Muscle layer of colon (tissue), 2 donors: Measurements from ENCODE around the gene LCN9.

Experiments used
- H3K27ac ChIP-seq: one replicate; pipeline ENCODE4 v1.7.0; 2013; ENCODE audit warnings: low read depth, mild to moderate bottlenecking, low read length, moderate library complexity
- H3K27me3 ChIP-seq, 2 donors: one replicate each; pipeline ENCODE4 v1.7.0; 2013; ENCODE audit warnings: low read length in 2 of 2, mild to moderate bottlenecking in 2 of 2; ENCODE audit not compliant: insufficient read depth in 2 of 2, control insufficient read depth in 1 of 2
- H3K36me3 ChIP-seq: one replicate; pipeline ENCODE4 v1.7.0; 2013; ENCODE audit warnings: mild to moderate bottlenecking, low read length; ENCODE audit not compliant: insufficient read depth
- H3K4me1 ChIP-seq: one replicate; pipeline ENCODE4 v1.7.0; 2013; ENCODE audit warnings: mild to moderate bottlenecking, low read length; ENCODE audit not compliant: insufficient read depth
- H3K4me3 ChIP-seq, 2 donors: one replicate each; pipeline ENCODE4 v1.7.0; 2013; ENCODE audit warnings: low read length in 2 of 2, low read depth in 1 of 2, mild to moderate bottlenecking in 1 of 2, moderate library complexity in 1 of 2
- H3K9ac ChIP-seq: one replicate; pipeline ENCODE4 v1.7.0; 2013; ENCODE audit warnings: low read length
- H3K9me3 ChIP-seq: one replicate; pipeline ENCODE4 v1.7.0; 2013; ENCODE audit warnings: mild to moderate bottlenecking, low read length
- donor health status: abdominal sarcoma.
- donor health status: Adenocarcinoma of cecum.

LCN9 gene

DNA sequence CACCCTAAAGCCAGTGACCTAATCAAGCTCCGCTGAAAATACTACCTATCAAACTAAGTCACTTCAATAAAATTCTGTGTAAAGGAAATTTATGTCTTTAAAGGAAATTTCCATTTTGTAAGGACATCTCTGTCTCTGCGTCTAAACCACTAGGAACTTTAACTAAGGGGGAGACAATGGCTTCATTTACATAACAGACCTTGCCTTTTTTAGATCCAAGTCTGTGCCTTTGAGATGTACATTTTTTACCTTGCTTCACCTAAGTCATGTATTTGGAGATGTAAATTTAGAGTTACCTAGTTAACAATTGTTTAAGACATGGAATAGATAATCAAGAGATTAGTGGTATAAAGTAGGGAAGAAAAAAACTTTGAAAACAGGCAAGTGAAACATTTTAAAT, 13.6 kb upstream of the LCN9 start:
- H3K4me1 ChIP-seq = no peaks in the 10 kb centered on the region
- H3K27me3 ChIP-seq = no peaks in the 10 kb centered on the region
- H3K9ac ChIP-seq = no peak overlapping the region
- H3K4me3 ChIP-seq = no peak overlapping the region
- H3K27ac ChIP-seq = no peak overlapping the region
- no peaks in the 10 kb centered on the region for H3K36me3 ChIP-seq
- H3K9me3 ChIP-seq = peaks cover 16% of the 10 kb centered on the region

DNA sequence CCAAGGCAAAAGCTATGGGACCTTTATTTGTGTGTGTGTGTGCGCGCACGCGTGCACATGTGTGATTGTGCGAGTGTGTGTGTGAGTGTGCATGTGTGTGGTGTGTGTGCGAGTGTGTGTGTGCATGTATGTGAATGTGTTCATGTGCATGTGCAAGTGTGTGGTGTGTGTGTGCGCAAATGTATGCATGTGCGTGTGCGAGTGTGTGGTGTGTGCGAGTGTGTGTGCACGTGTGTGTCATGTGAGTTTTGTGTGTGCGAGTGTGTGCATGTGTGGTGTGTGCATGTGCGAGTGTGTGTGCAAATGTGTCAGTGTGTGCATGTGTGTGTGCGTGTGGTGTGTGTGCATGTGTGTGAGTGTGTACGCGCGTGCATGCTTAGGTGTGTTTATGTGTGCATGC, 12.7 kb upstream of the LCN9 start:
- H3K4me1 ChIP-seq = no peaks in the 10 kb centered on the region
- H3K27me3 ChIP-seq = no peaks in the 10 kb centered on the region
- no peak overlapping the region for H3K27ac ChIP-seq
- peaks cover 9% of the 10 kb centered on the region for H3K9me3 ChIP-seq
- H3K36me3 ChIP-seq = no peaks in the 10 kb centered on the region
- no peak overlapping the region for H3K9ac ChIP-seq
- H3K4me3 ChIP-seq = no peak overlapping the region

DNA sequence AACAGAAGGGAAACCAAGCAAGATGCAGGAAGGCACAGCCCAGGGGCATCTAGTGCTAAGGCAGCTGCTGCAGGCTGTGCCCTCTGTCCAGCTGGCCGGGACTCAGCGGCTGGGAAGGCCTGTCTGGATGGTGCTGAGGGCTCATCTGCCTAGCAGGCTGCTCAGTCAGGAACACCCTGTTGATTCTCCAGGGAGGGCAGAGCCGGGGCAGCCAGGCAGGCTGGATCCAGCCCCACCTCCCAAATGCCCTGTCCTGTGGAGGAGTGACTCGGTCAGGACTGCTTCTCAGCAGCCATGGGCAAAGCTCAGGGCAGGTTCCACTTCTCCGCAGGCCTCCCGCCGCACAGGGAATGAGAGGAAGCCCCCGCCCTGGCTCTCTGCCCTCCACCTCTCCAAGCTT, 7.8 kb upstream of the LCN9 start:
- H3K4me1 ChIP-seq = no peaks in the 10 kb centered on the region
- no peaks in the 10 kb centered on the region for H3K36me3 ChIP-seq
- peaks cover 0 to 5% of the 10 kb centered on the region in 2 donors for H3K27me3 ChIP-seq
- no peak overlapping the region for H3K27ac ChIP-seq
- H3K9me3 ChIP-seq = no peaks in the 10 kb centered on the region
- no peak overlapping the region for H3K4me3 ChIP-seq
- no peak overlapping the region for H3K9ac ChIP-seq

DNA sequence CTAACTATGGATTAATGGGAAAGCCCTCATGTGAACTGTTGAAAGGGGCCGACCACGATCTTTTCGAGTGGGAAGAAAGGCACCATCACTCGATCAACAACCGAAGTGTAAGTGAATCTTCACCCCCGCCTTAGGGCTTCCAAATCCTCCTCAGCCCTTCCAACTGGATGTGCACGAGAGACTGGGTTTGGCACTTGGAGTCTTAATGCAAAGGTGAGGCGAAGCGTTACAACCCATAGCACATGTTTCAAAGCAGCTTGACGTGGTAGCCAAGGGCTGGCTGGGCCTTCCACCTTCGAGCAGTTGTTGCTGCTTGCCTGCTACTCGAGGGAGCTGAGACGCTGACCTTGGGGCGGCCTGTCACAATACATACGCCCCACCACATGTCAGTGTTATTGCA, 5.7 kb upstream of the LCN9 start:
- H3K9me3 ChIP-seq = no peaks in the 10 kb centered on the region
- H3K4me1 ChIP-seq = no peaks in the 10 kb centered on the region
- no peaks in the 10 kb centered on the region for H3K36me3 ChIP-seq
- H3K27me3 ChIP-seq = peaks cover 0 to 5% of the 10 kb centered on the region in 2 donors
- no peak overlapping the region for H3K27ac ChIP-seq
- no peak overlapping the region for H3K9ac ChIP-seq
- no peak overlapping the region for H3K4me3 ChIP-seq

DNA sequence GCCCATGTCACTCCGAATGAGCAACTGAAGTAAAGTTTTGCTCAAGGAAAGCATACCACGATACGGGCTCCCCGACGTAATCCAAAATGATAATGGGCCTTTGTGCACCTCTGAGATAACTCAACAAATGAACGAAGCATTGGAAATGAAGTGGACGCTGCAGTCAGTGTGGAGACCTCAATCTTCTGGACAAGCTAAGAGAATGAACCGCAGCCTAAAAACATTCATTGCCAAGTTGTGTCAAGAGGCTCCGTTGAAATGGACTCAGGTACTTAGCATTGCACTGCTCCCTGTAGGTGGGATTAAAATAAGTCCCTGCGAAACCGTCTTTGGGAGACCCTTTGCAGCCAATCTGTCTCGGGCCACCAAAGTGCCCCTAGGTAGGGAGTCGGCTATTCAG, 3.9 kb upstream of the LCN9 start:
- Histone ChIP-seq H3K36me3 (no peaks in the 10 kb centered on the region), H3K9ac (no peak overlapping the region), H3K9me3 (no peaks in the 10 kb centered on the region), H3K27me3 (peaks cover 0 to 5% of the 10 kb centered on the region in 2 donors), H3K4me3 (no peak overlapping the region), H3K27ac (no peak overlapping the region), H3K4me1 (no peaks in the 10 kb centered on the region)

DNA sequence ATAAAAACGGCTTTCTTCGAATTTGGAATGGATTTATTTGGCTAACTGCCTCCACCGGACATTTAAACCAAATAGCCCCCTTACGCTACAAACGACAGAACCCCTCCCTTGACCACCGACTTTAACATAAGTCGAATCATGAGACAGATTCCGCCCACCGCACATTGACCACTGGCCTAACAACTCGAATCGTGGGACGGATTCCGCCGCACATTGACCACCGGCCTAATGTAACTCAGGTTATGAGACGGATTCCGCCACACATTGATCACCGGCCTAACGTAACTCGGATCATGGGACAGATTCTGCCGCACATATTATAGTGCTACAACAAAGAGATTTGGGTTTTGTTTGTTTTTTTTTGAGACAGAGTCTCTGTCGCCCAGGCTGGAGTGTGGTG, 2.7 kb upstream of the LCN9 start:
- Histone ChIP-seq H3K4me1 (no peaks in the 10 kb centered on the region), H3K9me3 (no peaks in the 10 kb centered on the region), H3K36me3 (no peaks in the 10 kb centered on the region), H3K27me3 (peaks cover 0 to 5% of the 10 kb centered on the region in 2 donors), H3K9ac (no peak overlapping the region), H3K4me3 (no peak overlapping the region), H3K27ac (no peak overlapping the region)

DNA sequence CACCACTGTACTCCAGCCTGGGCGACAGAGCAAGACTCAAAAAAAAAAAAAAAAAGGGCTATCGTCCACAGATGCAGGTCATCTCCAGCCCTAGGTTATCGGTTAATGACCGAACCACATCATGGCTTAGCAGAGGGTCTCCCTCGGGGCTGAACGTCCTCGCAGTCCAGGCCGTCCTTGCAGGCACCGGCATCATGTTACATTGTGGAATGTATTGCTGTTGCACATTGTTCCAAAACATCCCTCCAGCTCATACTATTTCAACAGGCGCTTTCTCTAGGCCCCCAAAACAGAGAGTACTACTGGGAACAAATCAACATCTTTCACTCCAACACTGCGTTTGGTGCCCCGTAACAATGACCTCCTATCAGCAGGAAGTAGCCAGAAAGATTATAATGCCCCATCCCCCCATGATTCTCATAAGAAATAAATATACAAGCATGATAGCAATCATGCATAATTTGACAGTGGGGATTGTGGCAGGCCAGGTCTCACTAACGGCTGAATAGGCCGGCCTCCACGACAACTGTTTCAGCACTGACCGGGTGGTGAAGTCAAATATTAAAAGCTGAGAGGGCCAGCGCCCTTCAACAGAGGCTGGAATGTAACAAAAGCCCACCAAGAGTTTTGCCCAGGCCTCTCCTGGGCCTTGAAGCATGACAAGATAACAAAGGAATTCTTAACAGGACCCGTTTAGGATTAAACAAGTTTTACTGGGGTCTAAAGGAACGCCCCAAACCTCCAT, 1.1 kb upstream of the LCN9 start:
- H3K4me3 ChIP-seq = no peak overlapping the region
- no peaks in the 10 kb centered on the region for H3K9me3 ChIP-seq
- H3K4me1 ChIP-seq = no peaks in the 10 kb centered on the region
- H3K27me3 ChIP-seq = no peaks in the 10 kb centered on the region
- no peak overlapping the region for H3K27ac ChIP-seq
- H3K36me3 ChIP-seq = no peaks in the 10 kb centered on the region
- no peak overlapping the region for H3K9ac ChIP-seq

DNA sequence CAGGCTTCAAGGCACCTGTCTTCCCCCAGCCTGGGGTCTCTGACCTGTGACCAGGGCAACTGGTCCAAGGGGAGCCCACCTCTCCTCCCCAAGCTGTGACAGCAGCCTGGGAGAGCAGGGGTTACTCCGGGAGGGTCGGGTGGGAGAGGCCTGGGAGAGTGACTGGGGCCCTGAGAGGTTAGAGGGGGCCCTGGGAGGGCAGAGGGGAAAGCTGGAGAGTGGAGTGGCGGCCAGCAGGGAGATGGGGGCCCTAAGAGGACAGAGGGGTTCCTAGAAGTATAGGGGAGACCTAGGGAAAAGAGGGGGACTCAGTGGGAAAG, 302 bp downstream of the LCN9 start:
- H3K27me3 ChIP-seq = no peaks in the 10 kb centered on the region
- H3K9me3 ChIP-seq = no peaks in the 10 kb centered on the region
- no peaks in the 10 kb centered on the region for H3K4me1 ChIP-seq
- no peak overlapping the region for H3K9ac ChIP-seq
- no peaks in the 10 kb centered on the region for H3K36me3 ChIP-seq
- H3K27ac ChIP-seq = no peak overlapping the region
- no peak overlapping the region for H3K4me3 ChIP-seq

DNA sequence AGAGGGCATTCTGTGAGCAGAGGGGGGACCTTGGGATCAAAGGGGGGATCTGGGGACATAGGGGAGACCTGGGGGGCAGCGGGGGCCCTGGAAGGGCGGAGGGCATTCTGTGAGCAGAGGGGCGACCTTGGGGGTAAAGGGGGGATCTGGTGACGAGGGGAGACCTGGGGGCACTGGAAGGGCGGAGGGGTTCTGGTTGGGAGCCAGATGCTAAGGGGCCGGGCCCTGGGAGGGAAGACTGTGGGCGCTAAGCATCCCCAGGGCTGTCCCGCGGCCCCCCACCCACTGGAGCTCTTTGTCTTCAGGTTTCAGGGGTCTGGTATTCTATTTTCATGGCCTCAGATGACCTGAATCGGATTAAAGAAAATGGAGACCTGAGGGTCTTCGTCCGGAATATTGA, 748 bp downstream of the LCN9 start:
- Histone ChIP-seq H3K9ac (no peak overlapping the region), H3K27me3 (no peaks in the 10 kb centered on the region), H3K9me3 (no peaks in the 10 kb centered on the region), H3K4me1 (no peaks in the 10 kb centered on the region), H3K4me3 (no peak overlapping the region), H3K27ac (no peak overlapping the region), H3K36me3 (no peaks in the 10 kb centered on the region)

DNA sequence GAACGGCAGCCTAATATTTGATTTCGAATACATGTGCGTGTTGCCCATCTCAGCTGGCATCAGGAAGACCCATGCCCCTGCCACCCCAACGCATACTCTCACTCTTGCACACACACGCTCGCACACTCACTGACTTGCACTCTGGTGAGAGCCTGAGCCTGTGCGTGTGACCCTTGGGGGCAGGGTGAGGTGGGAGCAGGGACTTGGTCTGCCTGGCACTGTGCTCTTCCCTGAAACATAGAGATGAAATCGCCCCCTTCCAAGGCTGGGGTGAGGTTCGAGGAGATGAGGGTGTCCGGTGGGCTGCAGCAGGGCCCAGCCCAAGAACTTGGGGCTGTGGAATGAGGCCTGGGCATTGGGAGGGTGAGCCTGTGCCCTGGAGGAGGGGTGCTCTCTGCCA, 1.2 kb downstream of the LCN9 start:
- Histone ChIP-seq H3K9me3 (no peaks in the 10 kb centered on the region), H3K9ac (no peak overlapping the region), H3K27me3 (no peaks in the 10 kb centered on the region), H3K4me1 (no peaks in the 10 kb centered on the region), H3K36me3 (no peaks in the 10 kb centered on the region), H3K4me3 (no peak overlapping the region), H3K27ac (no peak overlapping the region)

DNA sequence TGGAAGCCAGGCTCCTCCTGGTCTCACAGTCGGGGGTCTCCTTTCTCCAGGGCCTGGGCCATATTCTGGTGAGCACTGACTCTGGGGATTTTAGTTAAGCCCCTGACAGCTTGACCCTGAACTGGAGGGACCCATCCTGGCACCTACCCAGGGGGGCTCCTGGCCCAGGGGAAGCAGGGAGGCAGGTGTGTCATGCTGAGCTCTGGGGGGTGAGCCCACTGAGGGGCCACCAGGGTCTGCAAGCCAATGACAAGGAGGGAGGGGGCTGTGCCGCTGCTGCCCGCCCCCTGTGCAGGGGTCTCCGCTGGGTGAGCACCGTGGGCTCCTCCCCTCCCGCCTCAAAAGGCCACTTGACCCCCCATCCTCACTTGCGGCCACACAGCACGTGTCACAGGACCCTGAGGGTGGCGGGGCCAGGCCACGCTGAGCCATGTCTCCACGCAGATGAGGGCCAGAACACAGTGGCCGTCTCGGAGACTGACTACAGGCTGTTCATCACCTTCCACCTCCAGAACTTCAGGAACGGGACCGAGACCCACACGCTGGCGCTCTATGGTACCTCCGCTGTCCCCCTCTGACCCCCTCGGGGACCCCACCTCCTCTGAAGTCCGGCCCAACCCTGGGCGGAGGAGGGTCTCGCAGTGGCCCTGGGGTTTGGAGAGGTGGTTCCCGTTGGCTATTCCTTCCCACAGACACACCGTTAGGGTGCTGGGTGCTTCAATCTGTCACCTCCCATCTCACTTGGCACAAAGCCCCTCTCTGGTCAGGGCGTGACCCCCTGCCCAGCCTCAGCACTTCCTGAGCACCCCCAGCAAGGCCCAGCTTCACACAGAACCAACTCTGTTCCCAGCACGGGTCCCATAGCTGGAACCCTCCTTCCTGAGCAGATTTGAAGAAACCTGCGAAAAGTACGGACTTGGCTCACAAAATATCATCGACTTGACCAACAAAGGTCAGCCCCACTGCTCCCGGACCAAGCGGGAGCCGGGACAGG, 2.0 kb downstream of the LCN9 start:
- Histone ChIP-seq H3K27me3 (peaks cover 0 to 5% of the 10 kb centered on the region in 2 donors), H3K4me3 (no peak overlapping the region), H3K36me3 (no peaks in the 10 kb centered on the region), H3K4me1 (no peaks in the 10 kb centered on the region), H3K9me3 (no peaks in the 10 kb centered on the region), H3K27ac (no peak overlapping the region), H3K9ac (no peak overlapping the region)
